Parathyroid adenoma (tissue), 2 donors: ENCODE measurements around the gene COQ5.
"Not testable (repeated sequence)": the region's sequence is repeated elsewhere in the genome, so short reads cannot be mapped to it uniquely, and the experiment has no call there.

Source experiments
- H2AFZ ChIP-seq: fragments of 300-600 bp; sonication (generic); one replicate; pipeline ENCODE4 v1.7.0; 2017; ENCODE audit warnings: antibody characterized with exemption, mild to moderate bottlenecking
- H3K27ac ChIP-seq: fragments of 300-600 bp; sonication (generic); one replicate; pipeline ENCODE4 v1.7.0; 2017
- H3K27me3 ChIP-seq: fragments of 300-600 bp; sonication (generic); one replicate; pipeline ENCODE4 v1.7.0; 2017; ENCODE audit warnings: low read length; ENCODE audit not compliant: control insufficient read depth, insufficient read depth
- H3K36me3 ChIP-seq: fragments of 300-600 bp; sonication (generic); one replicate; pipeline ENCODE4 v1.7.0; 2017; ENCODE audit warnings: low read length; ENCODE audit not compliant: control insufficient read depth, insufficient read depth
- H3K4me1 ChIP-seq: fragments of 300-600 bp; sonication (generic); one replicate; pipeline ENCODE4 v1.7.0; 2017; ENCODE audit warnings: control low read depth
- H3K4me2 ChIP-seq: fragments of 300-600 bp; sonication (generic); one replicate; pipeline ENCODE4 v1.7.0; 2017; ENCODE audit warnings: low read length
- H3K4me3 ChIP-seq: fragments of 300-600 bp; sonication (generic); one replicate; pipeline ENCODE4 v1.7.0; 2017; ENCODE audit warnings: low read depth, low read length
- H3K79me2 ChIP-seq: fragments of 300-600 bp; sonication (generic); one replicate; pipeline ENCODE4 v1.7.0; 2017; ENCODE audit warnings: control low read depth
- H3K9ac ChIP-seq: fragments of 300-600 bp; sonication (generic); one replicate; pipeline ENCODE4 v1.7.0; 2017; ENCODE audit warnings: mild to moderate bottlenecking
- H3K9me3 ChIP-seq: fragments of 300-600 bp; sonication (generic); one replicate; pipeline ENCODE4 v1.7.0; 2017; ENCODE audit warnings: low read length; ENCODE audit not compliant: control insufficient read depth
- TF ChIP-seq, protein P1 (sequence below): fragments of 300-600 bp; sonication (generic); IDR thresholded peaks from one replicate; pipeline ENCODE4 v1.7.0; 2017; ENCODE audit warnings: antibody characterized with exemption, mild to moderate bottlenecking
- donor health status: primary hyperparathyroidism.

The COQ5 gene

DNA sequence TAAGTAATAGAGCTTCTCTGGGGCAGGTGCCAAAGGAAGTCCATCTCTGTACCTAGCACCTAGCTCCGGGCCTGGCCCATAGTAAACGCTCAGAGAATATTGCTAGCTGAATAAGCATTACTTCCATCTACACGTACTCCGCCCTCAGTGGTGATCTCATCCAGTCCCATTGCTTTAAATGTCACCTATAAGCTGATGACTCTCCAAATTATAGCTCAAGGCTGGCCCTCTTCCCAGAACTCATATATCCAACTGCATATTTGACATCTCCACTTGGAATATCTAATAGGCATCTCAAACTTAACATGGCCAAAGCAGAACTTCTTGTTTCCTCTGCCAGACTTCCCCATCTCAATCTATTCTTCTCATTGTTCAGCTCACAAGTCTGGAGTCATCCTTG, 39.9 kb downstream of the COQ5 start:
- Histone ChIP-seq H3K27ac (no peak overlapping the region), H3K36me3 (no peaks in the 10 kb centered on the region), H3K4me3 (no peak overlapping the region), H3K9ac (no peak overlapping the region), H3K9me3 (no peaks in the 10 kb centered on the region), H3K79me2 (no peaks in the 10 kb centered on the region), H3K4me2 (no peak overlapping the region), H3K4me1 (no peaks in the 10 kb centered on the region), H3K27me3 (no peaks in the 10 kb centered on the region), H2AFZ (no peak overlapping the region)
- TF ChIP-seq, protein P1, sequence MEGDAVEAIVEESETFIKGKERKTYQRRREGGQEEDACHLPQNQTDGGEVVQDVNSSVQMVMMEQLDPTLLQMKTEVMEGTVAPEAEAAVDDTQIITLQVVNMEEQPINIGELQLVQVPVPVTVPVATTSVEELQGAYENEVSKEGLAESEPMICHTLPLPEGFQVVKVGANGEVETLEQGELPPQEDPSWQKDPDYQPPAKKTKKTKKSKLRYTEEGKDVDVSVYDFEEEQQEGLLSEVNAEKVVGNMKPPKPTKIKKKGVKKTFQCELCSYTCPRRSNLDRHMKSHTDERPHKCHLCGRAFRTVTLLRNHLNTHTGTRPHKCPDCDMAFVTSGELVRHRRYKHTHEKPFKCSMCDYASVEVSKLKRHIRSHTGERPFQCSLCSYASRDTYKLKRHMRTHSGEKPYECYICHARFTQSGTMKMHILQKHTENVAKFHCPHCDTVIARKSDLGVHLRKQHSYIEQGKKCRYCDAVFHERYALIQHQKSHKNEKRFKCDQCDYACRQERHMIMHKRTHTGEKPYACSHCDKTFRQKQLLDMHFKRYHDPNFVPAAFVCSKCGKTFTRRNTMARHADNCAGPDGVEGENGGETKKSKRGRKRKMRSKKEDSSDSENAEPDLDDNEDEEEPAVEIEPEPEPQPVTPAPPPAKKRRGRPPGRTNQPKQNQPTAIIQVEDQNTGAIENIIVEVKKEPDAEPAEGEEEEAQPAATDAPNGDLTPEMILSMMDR, result no peak

DNA sequence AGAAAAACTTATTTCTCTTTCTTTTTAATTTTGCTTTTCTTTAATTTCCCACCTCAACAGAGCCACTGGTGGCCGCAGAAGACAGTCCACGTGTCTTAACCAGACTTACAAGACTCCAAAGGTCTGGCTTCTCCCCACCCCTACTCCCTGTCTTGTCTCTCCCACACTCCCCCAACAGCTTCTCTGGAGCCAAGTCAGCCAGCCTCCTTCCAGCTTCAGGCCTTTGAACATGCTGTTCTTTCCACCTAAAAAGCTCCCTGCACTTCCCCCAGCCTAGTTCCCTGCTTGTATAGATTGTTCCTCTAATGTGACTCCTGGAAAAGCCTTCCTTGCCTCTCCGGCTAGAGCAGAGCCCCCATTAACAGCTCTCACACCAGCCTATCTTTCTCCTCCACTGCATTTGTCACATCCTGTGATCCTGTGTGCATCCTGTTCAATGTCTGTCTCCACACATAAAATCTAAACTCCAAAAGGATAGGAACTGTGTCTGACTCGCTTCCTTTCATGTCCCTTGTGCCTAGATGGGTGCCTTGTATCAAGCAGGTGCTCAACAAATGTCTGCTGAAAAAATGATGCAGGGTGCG, 40.8 kb downstream of the COQ5 start:
- Histone ChIP-seq H3K4me3 (no peak overlapping the region), H3K4me2 (no peak overlapping the region), H3K27me3 (no peaks in the 10 kb centered on the region), H3K9ac (no peak overlapping the region), H3K9me3 (no peaks in the 10 kb centered on the region), H3K4me1 (no peaks in the 10 kb centered on the region), H2AFZ (no peak overlapping the region), H3K27ac (no peak overlapping the region), H3K79me2 (no peaks in the 10 kb centered on the region), H3K36me3 (no peaks in the 10 kb centered on the region)
- TF ChIP-seq, protein P1, result no peak

DNA sequence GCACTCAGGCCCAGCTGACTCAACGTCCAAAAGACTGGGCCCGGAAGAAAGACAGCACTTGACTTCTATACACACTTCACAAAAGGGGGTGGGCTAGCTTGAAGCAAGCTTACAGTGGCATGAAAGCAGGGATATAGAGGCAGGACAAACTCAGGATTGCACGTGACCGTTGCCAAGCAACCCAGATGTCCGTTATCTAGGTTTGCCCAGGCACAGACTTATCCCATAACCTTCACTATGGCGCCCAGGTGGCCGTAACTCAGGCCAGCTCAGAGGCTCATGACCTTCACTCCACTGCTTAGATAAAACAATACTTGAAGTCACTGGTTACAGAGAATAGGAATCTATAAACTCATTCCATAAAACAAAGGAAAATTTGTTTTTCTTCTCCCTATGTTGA, 41.4 kb downstream of the COQ5 start:
- not testable (repeated sequence) for H3K4me1 ChIP-seq, H2AFZ ChIP-seq, H3K79me2 ChIP-seq, H3K36me3 ChIP-seq, H3K9me3 ChIP-seq, H3K4me2 ChIP-seq, H3K27ac ChIP-seq, H3K9ac ChIP-seq, H3K27me3 ChIP-seq, H3K4me3 ChIP-seq

DNA sequence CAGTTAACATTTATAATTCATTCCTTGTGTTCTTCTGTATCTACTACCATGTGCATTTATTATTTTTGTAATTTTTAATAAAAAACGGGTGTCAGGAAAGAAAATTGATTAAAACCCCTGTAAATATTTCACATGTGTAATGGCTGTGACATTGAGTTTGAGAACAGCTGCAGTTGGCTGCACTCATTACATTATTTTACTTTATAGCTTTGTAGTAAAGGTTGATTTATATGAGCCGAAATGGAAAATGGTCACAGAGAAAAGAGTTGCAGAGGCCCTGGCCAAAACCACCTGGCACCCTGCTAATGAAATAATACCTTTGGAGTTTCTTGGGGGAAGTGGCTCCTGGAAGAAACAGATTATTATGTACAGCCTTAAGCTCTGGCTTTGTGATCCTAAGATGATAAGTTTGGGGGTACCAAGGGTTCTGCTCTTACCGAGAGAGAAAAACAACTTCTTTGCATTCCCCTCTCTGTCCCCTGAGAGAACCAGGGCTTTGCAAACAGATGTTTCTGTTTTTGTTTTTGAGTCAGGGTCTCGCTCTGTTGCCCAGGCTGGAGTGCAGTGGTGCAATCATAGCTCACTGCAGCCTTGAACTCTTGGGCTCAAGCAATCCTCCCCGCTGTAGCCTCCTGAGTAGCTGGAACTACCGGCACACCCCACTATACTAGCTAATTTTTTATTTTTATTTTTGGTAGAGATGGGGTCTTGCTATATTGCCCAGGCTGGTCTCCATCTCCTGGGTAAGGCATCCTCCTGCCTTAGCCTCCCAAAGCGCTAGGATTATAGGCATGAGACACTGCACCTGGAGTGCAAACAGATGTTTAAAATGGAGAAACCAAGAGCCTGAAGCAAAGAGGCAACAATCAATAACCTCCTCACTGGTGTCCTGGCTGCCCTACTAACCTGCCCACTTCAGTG, 42.7 kb downstream of the COQ5 start:
- TF ChIP-seq, protein P1, result no peak
- Histone ChIP-seq H2AFZ (no peak overlapping the region), H3K9me3 (no peaks in the 10 kb centered on the region), H3K36me3 (no peaks in the 10 kb centered on the region), H3K27ac (no peak overlapping the region), H3K79me2 (peaks cover 5% of the 10 kb centered on the region), H3K4me1 (no peaks in the 10 kb centered on the region), H3K27me3 (no peaks in the 10 kb centered on the region), H3K4me3 (no peak overlapping the region), H3K9ac (no peak overlapping the region), H3K4me2 (no peak overlapping the region)

DNA sequence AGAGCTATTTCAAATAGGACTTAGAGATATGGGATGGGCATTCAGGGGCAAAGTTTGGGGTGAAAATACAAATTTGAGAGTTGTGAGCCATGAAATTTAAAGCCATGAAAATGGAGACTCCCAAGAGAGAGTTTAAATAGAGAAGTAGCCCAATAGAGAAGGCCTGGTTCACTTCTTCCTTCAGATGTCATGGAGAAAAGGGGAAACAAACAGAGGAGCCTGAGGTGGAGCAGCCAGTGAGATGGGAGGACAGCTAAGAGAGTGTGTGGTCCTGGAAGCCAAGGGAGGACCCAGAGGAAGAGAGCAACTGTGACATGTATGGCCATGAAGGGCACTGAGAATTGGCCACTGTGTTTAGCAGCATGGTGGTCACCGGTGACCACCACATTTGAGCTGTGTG, 45.3 kb downstream of the COQ5 start:
- Histone ChIP-seq H3K9me3 (no peaks in the 10 kb centered on the region), H3K79me2 (peaks cover 5% of the 10 kb centered on the region), H3K36me3 (no peaks in the 10 kb centered on the region), H3K27ac (no peak overlapping the region), H3K27me3 (no peaks in the 10 kb centered on the region), H3K4me2 (no peak overlapping the region), H3K4me1 (no peaks in the 10 kb centered on the region), H2AFZ (no peak overlapping the region), H3K4me3 (no peak overlapping the region), H3K9ac (no peak overlapping the region)
- TF ChIP-seq, protein P1, result no peak
